ENCODE measurements around the gene ASIC2.
"Not testable (repeated sequence)": the region's sequence is repeated elsewhere in the genome, so short reads cannot be mapped to it uniquely, and the experiment has no call there.

Gene ASIC2

DNA sequence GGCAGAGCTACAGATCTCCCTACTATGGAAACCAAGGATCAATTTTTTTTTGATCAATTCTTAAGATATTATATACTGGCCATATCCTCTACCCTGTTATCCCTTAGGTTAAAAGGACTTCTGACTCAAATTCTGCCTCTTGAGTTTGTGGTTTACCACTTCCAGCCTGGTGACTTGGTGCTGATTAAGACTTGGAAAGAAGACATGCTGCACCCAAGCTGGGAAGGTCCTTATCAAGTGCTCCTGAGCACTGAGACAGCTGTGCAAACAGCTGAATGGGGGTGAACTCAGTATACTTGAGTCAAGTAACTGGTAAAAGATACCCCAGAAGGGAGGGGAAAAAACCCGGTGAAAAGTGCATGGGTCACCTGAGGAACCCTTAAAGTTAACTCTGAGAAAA lies 321.9 kb downstream of the ASIC2 start:
- H3K27ac ChIP-seq, result no peak overlapping the region
- TF ChIP-seq, protein P1, sequence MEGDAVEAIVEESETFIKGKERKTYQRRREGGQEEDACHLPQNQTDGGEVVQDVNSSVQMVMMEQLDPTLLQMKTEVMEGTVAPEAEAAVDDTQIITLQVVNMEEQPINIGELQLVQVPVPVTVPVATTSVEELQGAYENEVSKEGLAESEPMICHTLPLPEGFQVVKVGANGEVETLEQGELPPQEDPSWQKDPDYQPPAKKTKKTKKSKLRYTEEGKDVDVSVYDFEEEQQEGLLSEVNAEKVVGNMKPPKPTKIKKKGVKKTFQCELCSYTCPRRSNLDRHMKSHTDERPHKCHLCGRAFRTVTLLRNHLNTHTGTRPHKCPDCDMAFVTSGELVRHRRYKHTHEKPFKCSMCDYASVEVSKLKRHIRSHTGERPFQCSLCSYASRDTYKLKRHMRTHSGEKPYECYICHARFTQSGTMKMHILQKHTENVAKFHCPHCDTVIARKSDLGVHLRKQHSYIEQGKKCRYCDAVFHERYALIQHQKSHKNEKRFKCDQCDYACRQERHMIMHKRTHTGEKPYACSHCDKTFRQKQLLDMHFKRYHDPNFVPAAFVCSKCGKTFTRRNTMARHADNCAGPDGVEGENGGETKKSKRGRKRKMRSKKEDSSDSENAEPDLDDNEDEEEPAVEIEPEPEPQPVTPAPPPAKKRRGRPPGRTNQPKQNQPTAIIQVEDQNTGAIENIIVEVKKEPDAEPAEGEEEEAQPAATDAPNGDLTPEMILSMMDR (conservative IDR thresholded peaks at IDR 0.05), result no peak

DNA sequence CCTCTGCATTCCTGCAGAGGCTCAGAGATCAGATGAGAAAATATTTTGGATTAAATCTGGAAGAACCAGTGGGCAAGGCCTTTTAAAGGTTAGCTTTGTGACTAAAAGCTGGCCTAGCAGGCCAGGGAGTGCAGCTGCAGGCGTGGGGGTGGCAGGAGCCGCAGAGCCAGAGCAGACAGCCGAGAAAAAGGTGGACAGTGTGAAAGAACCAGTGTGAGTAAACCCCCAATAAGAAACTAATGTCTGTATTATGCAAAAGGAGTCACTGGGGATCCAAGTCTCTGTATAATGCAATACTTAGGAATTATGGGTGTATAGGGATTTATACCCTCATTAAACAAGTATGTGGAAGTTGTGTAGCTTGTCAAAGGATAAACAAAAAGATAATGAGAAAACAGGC lies 322.8 kb downstream of the ASIC2 start:
- H3K27ac ChIP-seq, result no peak overlapping the region
- TF ChIP-seq, protein P1 (conservative IDR thresholded peaks at IDR 0.05), result no peak

DNA sequence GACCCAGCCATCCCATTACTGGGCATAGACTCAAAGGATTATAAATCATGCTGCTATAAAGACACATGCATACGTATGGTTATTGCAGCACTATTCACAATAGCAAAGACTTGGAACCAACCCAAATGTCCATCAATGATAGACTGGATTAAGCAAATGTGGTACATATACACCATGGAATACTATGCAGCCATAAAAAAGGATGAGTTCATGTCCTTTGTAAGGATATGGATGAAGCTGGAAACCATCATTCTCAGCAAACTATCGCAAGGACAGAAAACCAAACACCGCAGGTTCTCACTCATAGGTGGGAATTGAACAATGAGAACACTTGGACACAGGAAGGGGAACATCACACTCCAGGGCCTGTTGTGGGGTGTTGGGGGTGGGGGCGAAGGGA lies 323.9 kb downstream of the ASIC2 start:
- H3K27ac ChIP-seq, result not testable (repeated sequence)

- TF ChIP-seq, protein P1 (conservative IDR thresholded peaks at IDR 0.05), result no peak
- H3K27ac ChIP-seq, result no peak overlapping the region
Measured at GRCh38 chr17:32964541-32964940, 328.6 kb downstream of the ASIC2 start.
